ENCODE data around the gene APLP1.

DNA sequence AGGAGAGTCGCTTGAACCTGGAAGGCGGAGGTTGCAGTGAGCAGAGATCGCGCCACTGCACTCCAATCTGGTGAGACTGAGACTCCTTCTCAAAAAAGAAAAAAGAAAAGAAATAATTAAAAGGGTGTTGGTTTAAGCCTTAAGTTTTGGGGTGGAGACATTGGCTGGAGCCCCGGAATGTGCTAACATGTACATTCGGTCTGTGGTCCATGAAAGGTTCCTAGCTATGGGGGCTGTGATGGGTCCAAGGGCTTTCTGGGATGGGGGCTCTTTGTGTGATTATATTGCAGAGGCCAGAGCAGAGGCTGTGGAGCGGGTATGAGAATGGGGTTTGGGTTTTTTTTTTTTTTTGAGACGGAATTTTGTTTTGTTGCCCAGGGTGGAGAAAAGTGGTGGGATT lies 17.5 kb downstream of the APLP1 start:
- TF ChIP-seq, protein P1, sequence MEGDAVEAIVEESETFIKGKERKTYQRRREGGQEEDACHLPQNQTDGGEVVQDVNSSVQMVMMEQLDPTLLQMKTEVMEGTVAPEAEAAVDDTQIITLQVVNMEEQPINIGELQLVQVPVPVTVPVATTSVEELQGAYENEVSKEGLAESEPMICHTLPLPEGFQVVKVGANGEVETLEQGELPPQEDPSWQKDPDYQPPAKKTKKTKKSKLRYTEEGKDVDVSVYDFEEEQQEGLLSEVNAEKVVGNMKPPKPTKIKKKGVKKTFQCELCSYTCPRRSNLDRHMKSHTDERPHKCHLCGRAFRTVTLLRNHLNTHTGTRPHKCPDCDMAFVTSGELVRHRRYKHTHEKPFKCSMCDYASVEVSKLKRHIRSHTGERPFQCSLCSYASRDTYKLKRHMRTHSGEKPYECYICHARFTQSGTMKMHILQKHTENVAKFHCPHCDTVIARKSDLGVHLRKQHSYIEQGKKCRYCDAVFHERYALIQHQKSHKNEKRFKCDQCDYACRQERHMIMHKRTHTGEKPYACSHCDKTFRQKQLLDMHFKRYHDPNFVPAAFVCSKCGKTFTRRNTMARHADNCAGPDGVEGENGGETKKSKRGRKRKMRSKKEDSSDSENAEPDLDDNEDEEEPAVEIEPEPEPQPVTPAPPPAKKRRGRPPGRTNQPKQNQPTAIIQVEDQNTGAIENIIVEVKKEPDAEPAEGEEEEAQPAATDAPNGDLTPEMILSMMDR (conservative IDR thresholded peaks at IDR 0.05; ENCODE audit: low read depth, low read length), result no peak
- no peak for TF ChIP-seq EZH2 (IDR thresholded peaks at IDR 0.05; ENCODE audit: borderline replicate concordance, low read depth, low read length, poor library complexity, severe bottlenecking)
